Fibroblast of lung (primary cell): ENCODE measurements around the gene GPNMB. TPM values are rescaled to one million over a fixed set of nuclear protein-coding genes. Genes with fewer than 3 reads are reported as not detected.
A peak's percentile ranks its signal among the peaks of the same experiment; 100 is the strongest.

Experiments used
- DNase-seq, 2 donors: peaks; one replicate each; pipeline versions ENCODE4 v3.0.0 to v3.0.0-alpha.2; 2010; ENCODE audit warnings: low read depth in 2 of 2
- H2AFZ ChIP-seq: 2 replicates; pipeline ENCODE4 v1.5.1; 2012; ENCODE audit warnings: low read length, control low read depth, inconsistent platforms
- H3K27ac ChIP-seq: 2 replicates; pipeline ENCODE4 v1.5.1; 2011; ENCODE audit warnings: low read length, control low read depth; ENCODE audit not compliant: insufficient read depth
- H3K27me3 ChIP-seq: 2 replicates; pipeline ENCODE4 v1.5.1; 2011; ENCODE audit warnings: mild to moderate bottlenecking, low read length; ENCODE audit not compliant: control insufficient read depth, insufficient read depth
- H3K36me3 ChIP-seq: 2 replicates; pipeline ENCODE4 v1.5.1; 2011; ENCODE audit warnings: low read length; ENCODE audit not compliant: control insufficient read depth, insufficient read depth
- H3K4me1 ChIP-seq: 2 replicates; pipeline ENCODE4 v1.5.1; 2011; ENCODE audit warnings: low read length; ENCODE audit not compliant: control insufficient read depth, insufficient read depth; ENCODE audit errors: extremely low read depth
- H3K4me2 ChIP-seq: 2 replicates; pipeline ENCODE4 v1.5.1; 2011; ENCODE audit warnings: low read length, control low read depth; ENCODE audit not compliant: insufficient read depth; ENCODE audit errors: extremely low read depth
- H3K4me3 ChIP-seq, 4 experiments: fragments of 200-600 bp in 1 of 4; sonication (generic) in 1 of 4; replicated peaks in 1 of 4; 2 replicates each; pipeline ENCODE4 v1.5.1; 2011 to 2016; ENCODE audit warnings: low read length in 4 of 4, low read depth in 3 of 4, mild to moderate bottlenecking in 3 of 4, control low read depth in 2 of 4, inconsistent platforms in 1 of 4, mixed read lengths in 1 of 4; ENCODE audit not compliant: insufficient read depth in 1 of 4; ENCODE audit errors: control extremely low read depth in 1 of 4
- H3K79me2 ChIP-seq: 2 replicates; pipeline ENCODE4 v1.5.1; 2012; ENCODE audit warnings: mild to moderate bottlenecking, low read length, inconsistent platforms; ENCODE audit not compliant: control insufficient read depth, insufficient read depth
- H3K9ac ChIP-seq: 2 replicates; pipeline ENCODE4 v1.5.1; 2011; ENCODE audit warnings: mild to moderate bottlenecking, low read length, control low read depth; ENCODE audit not compliant: insufficient read depth
- H3K9me3 ChIP-seq: 2 replicates; pipeline ENCODE4 v1.5.1; 2012; ENCODE audit warnings: low read depth, low read length; ENCODE audit not compliant: control insufficient read depth, insufficient read depth
- H4K20me1 ChIP-seq: 2 replicates; pipeline ENCODE4 v1.5.1; 2011; ENCODE audit warnings: low read length; ENCODE audit not compliant: control insufficient read depth, insufficient read depth; ENCODE audit errors: extremely low read depth
- CTCF ChIP-seq, 2 donors: IDR thresholded peaks in 1 of 2; conservative IDR thresholded peaks in 1 of 2; 1 replicate in 1 of 2; 2 replicates in 1 of 2; pipeline ENCODE4 v1.5.1; 2011 to 2012; ENCODE audit warnings: low read length in 2 of 2, control low read depth in 1 of 2, inconsistent platforms in 1 of 2, low read depth in 1 of 2, mild to moderate bottlenecking in 1 of 2
- EZH2 ChIP-seq: IDR thresholded peaks from 2 replicates; pipeline ENCODE4 v1.5.1; 2012; ENCODE audit warnings: low read length, control low read depth, mild to moderate bottlenecking; ENCODE audit errors: missing control alignments
- polyA plus RNA-seq, 2 donors: library from polyadenylated mRNA; depleted of rRNA in 1 of 2; stranded (reverse) in 1 of 2; unstranded in 1 of 2; fragments of >200 nt; gene quantifications; 2 replicates each; pipeline ENCODE4 v1.2.1, GENCODE V29; 2011 to 2012; ENCODE audit warnings: missing spikeins in 1 of 2
- total RNA-seq: library from RNA; depleted of rRNA; stranded (reverse); fragments of >200 nt; gene quantifications from 2 replicates; pipeline ENCODE4 v1.2.1, GENCODE V29; 2014

The GPNMB gene
- total and polyA plus RNA-seq, 2 donors (not counting 1 experiment from before 2014, with no cell fraction given): 114 to 177 TPM

- no peak for TF ChIP-seq CTCF (conservative IDR thresholded peaks at IDR 0.05 in 1 of 2, IDR thresholded peaks at IDR 0.05 in 1 of 2; ENCODE audit: low read depth in 1 of 2, low read length in 2 of 2)
- no peak for TF ChIP-seq EZH2
- H3K4me3 ChIP-seq: no peak overlapping the region
- no peaks in the 10 kb centered on the region for H3K9me3 ChIP-seq
- H3K79me2 ChIP-seq: no peaks in the 10 kb centered on the region
- H3K9ac ChIP-seq: no peak overlapping the region
- no peaks in the 10 kb centered on the region for H3K27me3 ChIP-seq
- no peak overlapping the region for H2AFZ ChIP-seq
- H3K4me2 ChIP-seq: no peak overlapping the region
- no peaks in the 10 kb centered on the region for H3K4me1 ChIP-seq
- peaks cover 2% of the 10 kb centered on the region for H3K36me3 ChIP-seq
- H4K20me1 ChIP-seq: no peaks in the 10 kb centered on the region
- DNase-seq: peak in 1 of 2 donors; percentile 11
- no peak overlapping the region for H3K27ac ChIP-seq
Observed at GRCh38 chr7:23204241-23204640, 42.3 kb upstream of the GPNMB start.

DNA sequence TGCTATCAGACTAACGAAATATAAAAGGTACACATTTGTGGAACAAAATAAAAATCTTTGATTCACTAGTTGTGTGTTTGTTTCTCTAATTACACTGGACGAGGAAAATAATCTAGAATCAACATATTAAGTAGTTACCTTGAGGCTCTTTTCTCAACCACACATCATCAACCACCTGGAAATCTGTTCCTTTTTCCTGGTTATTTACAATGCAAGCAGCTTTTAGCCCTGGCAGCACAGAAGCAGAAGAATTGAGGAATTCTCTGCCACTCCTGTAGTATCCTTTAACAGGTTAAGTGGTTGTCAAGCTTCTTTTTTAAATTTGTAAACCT, 41.0 kb upstream of the GPNMB start:
- Histone ChIP-seq H3K4me2 (no peak overlapping the region), H3K4me3 (no peak overlapping the region), H3K4me1 (no peaks in the 10 kb centered on the region), H3K9me3 (no peaks in the 10 kb centered on the region), H3K36me3 (no peaks in the 10 kb centered on the region), H3K9ac (no peak overlapping the region), H4K20me1 (no peaks in the 10 kb centered on the region), H3K79me2 (no peaks in the 10 kb centered on the region), H3K27ac (no peak overlapping the region), H2AFZ (no peak overlapping the region), H3K27me3 (no peaks in the 10 kb centered on the region)
- TF ChIP-seq EZH2: no peak
- TF ChIP-seq CTCF (conservative IDR thresholded peaks at IDR 0.05 in 1 of 2, IDR thresholded peaks at IDR 0.05 in 1 of 2; ENCODE audit: low read depth in 1 of 2, low read length in 2 of 2): no peak
- no peak for DNase-seq

DNA sequence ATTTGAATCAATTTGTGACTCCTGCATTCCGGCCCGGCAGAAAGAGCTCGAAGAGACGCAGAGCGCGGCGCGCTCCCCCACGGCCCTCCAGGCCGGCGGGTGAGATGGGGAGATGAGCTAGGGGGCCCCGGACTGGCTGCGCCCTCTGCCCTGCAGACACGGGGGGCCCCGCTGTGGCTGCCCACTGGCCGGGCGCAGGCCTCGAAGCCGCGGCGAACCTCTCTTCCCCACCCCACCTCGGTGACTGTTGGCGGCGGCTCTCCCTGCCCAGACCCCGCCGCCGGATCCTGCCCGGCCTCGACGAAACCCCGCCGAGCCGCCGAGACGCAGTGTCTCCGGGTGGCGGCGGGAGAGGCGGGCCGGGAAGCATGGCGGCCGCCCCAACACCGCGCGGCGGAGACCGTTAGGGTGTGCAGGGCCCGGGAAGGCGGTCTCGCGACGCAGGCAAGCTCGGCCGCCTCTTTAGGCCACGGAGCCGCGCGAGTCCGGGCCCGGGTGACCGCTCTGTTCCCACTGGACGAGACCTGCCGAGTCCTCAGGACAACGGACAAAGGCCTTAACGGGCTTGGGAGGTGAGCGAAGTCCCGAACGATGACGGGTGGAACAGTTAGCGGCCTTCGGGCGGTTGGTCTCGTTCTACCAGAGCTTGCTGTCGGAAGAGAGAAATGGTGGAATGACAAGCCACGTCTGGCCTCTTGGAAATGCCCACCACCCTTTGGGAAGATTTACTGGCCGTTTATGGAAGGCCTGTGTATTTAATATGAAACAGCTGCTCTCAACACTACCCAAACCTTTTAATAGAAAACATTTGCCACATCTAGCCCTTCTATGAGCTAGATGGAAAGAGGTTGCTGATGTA, 40.4 kb upstream of the GPNMB start:
- H2AFZ ChIP-seq: peak overlapping the region; percentile 29
- H3K4me3 ChIP-seq: no peak overlapping the region
- no peaks in the 10 kb centered on the region for H3K9me3 ChIP-seq

More for the DNA sequence above, 40.4 kb upstream of the GPNMB start:
- Histone ChIP-seq H3K9ac (no peak overlapping the region), H4K20me1 (no peaks in the 10 kb centered on the region), H3K27me3 (no peaks in the 10 kb centered on the region), H3K4me2 (no peak overlapping the region), H3K27ac (no peak overlapping the region), H3K36me3 (no peaks in the 10 kb centered on the region), H3K79me2 (no peaks in the 10 kb centered on the region), H3K4me1 (no peaks in the 10 kb centered on the region)
- DNase-seq: peak; percentile 10 to 16
- TF ChIP-seq EZH2: no peak
- TF ChIP-seq CTCF (conservative IDR thresholded peaks at IDR 0.05 in 1 of 2, IDR thresholded peaks at IDR 0.05 in 1 of 2; ENCODE audit: low read depth in 1 of 2, low read length in 2 of 2): no peak
